Testis (tissue), 3 donors: ENCODE results near the gene LAMTOR3. TPM values are rescaled to one million over a fixed set of nuclear protein-coding genes. Genes with fewer than 3 reads are reported as not detected.

ENCODE experiments used
- DNase-seq: peaks from one replicate; pipeline ENCODE4 v3.0.0-alpha.2; 2019
- H3K27ac ChIP-seq, 2 donors: fragments of 200-600 bp; sonication (generic); one replicate each; pipeline ENCODE4 v1.5.1; 2019
- H3K27me3 ChIP-seq: fragments of 200-600 bp; sonication (generic); one replicate; pipeline ENCODE4 v1.5.1; 2019
- H3K36me3 ChIP-seq: fragments of 200-600 bp; sonication (generic); one replicate; pipeline ENCODE4 v1.5.1; 2017; ENCODE audit warnings: low read depth; ENCODE audit errors: missing control alignments
- H3K4me1 ChIP-seq: fragments of 200-600 bp; sonication (generic); one replicate; pipeline ENCODE4 v1.5.1; 2019
- H3K4me3 ChIP-seq, 2 donors: fragments of 200-600 bp; sonication (generic); one replicate each; pipeline ENCODE4 v1.5.1; 2017 to 2019
- H3K9me3 ChIP-seq: fragments of 200-600 bp; sonication (generic); one replicate; pipeline ENCODE4 v1.5.1; 2017
- CTCF ChIP-seq, 3 experiments: fragments of 450-650 bp in 2 of 3; fragments of 200-600 bp in 1 of 3; sonication (generic) in 1 of 3; IDR thresholded peaks; one replicate each; pipeline ENCODE4 v1.5.1; 2016 to 2019; ENCODE audit warnings: antibody characterized with exemption in 3 of 3, mild to moderate bottlenecking in 2 of 3, moderate library complexity in 1 of 3
- POLR2A ChIP-seq: fragments of 450-650 bp; IDR thresholded peaks from one replicate; pipeline ENCODE4 v1.6.1; 2017; ENCODE audit warnings: antibody characterized with exemption, mild to moderate bottlenecking, moderate library complexity
- WGBS, 2 donors: methylation state at CpG; one replicate each; pipeline ENCODE4 v1.1.5; 2018; 5-methylcytosine and 5-hydroxymethylcytosine counted together
- intact Hi-C: fragments of 100-400 bp; cut with DNase I; formaldehyde crosslinking; loops from one replicate; pipeline ENCODE4 v1.15.1; 2023; ENCODE audit warnings: low total_unique reads
- polyA plus RNA-seq: library from polyadenylated mRNA; stranded (reverse); fragments of 350-450 nt; fragmentation: Illumina TruSeq; extraction: RNeasy Lipid Tissue Mini Kit (QIAGEN cat#74804); gene quantifications from one replicate; pipeline ENCODE4 v1.2.3, GENCODE V29; 2014; ENCODE audit warnings: low read depth, low replicate concordance; ENCODE audit not compliant: insufficient read depth
- total RNA-seq, 2 donors: library from RNA; depleted of rRNA; stranded (reverse); fragments of >200 nt; gene quantifications; one replicate each; pipeline ENCODE4 v1.2.3, GENCODE V29; 2016

The LAMTOR3 gene
- total and polyA plus RNA-seq, 3 donors from 2014 or later = 42.0 to 51.7 (median 50.2) TPM

DNA sequence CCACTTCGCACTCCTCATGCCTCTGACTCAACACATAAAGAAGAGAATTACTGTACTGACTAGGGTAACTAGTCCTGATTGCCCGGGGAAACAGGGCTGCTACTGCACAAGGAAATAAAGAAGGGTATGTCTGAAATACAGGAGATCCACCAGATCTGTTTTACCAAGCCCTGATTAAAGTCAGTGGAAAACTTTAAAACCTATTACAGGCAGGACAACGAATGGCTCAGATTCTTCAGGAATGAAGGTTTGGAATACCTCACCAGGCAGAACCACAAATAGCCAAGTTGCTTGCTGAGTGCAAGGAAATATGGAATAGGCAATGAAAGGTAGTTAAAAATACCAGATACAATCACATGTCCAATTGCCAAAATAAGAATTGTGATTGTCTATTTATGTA is 17.3 kb downstream of the LAMTOR3 start:
- Histone ChIP-seq H3K4me3 (no peak overlapping the region), H3K27ac (no peak overlapping the region), H3K4me1 (no peaks in the 10 kb centered on the region), H3K9me3 (no peaks in the 10 kb centered on the region), H3K36me3 (no peaks in the 10 kb centered on the region), H3K27me3 (no peaks in the 10 kb centered on the region)
- intact Hi-C loops = no loop called here
- 84 to 89% methylated on average over 3 of the region's 3 CpGs for WGBS, 2 donors
- DNase-seq = no peak
- TF ChIP-seq CTCF (IDR thresholded peaks at IDR 0.05) (no peak), POLR2A (no peak)

DNA sequence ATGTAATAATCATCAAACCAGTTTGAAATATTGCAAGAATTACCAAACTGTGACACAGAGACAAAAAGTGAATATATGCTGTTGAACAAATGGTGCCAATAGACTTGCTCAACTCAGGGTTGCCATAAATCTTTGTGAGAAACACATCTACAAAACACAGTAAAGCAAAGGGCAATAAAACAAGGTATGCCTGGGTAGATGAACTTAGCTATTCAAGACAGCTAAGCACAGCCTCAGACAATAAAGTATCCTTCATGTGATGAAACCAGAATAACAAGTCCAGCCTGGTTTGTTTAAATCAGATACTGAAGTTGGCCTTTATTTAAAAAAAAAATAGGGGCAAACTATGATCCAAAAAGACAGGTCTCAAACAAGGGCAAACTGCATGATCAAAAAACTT is 19.2 kb downstream of the LAMTOR3 start:
- Histone ChIP-seq H3K27ac (no peak overlapping the region), H3K4me3 (no peak overlapping the region), H3K36me3 (no peaks in the 10 kb centered on the region), H3K9me3 (no peaks in the 10 kb centered on the region), H3K4me1 (no peaks in the 10 kb centered on the region), H3K27me3 (no peaks in the 10 kb centered on the region)
- DNase-seq = no peak
- TF ChIP-seq CTCF (IDR thresholded peaks at IDR 0.05) (no peak), POLR2A (no peak)
- intact Hi-C loops = no loop called here

GRCh38 chr4:99872570-99872969 is 21.7 kb downstream of the LAMTOR3 start:
- Histone ChIP-seq H3K4me1 (peaks cover 6% of the 10 kb centered on the region), H3K27me3 (no peaks in the 10 kb centered on the region), H3K4me3 (no peak overlapping the region), H3K9me3 (no peaks in the 10 kb centered on the region), H3K36me3 (no peaks in the 10 kb centered on the region), H3K27ac (no peak overlapping the region)
- no peak for TF ChIP-seq POLR2A
- TF ChIP-seq CTCF (IDR thresholded peaks at IDR 0.05) = no peak
- intact Hi-C loops = no loop called here
- no peak for DNase-seq

DNA sequence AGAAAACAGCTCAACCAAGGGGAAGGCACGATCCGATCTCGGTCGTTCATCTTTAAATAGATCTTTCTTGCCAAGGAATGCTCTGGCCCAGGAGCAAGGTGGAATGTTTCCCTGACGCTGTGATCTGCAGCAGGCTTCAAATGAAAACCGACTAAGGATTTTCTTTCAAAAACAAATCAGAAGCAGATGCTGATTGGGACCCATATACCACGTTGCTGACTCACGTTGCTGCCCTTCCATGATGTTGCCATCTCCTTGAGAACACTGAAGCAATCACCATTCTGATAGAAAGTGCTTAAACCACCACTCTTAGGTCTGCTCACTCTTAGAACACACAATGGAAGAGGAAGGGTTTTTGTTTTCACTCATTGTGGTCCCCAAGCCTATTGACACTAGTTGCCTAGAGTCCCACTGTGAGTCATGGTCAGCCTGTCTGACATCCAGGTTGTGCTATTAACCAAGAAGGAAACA is 26.1 kb downstream of the LAMTOR3 start:
- Histone ChIP-seq H3K36me3 (no peaks in the 10 kb centered on the region), H3K27me3 (no peaks in the 10 kb centered on the region), H3K4me1 (peaks cover 9% of the 10 kb centered on the region), H3K4me3 (no peak overlapping the region), H3K27ac (peak overlapping the region in 1 of 2 donors; percentile 57), H3K9me3 (no peaks in the 10 kb centered on the region)
- no peak for DNase-seq
- WGBS, 2 donors = 41 to 45% methylated on average over 8 of the region's 8 CpGs
- TF ChIP-seq POLR2A (no peak), CTCF (IDR thresholded peaks at IDR 0.05) (no peak)
- intact Hi-C loops = no loop called here

DNA sequence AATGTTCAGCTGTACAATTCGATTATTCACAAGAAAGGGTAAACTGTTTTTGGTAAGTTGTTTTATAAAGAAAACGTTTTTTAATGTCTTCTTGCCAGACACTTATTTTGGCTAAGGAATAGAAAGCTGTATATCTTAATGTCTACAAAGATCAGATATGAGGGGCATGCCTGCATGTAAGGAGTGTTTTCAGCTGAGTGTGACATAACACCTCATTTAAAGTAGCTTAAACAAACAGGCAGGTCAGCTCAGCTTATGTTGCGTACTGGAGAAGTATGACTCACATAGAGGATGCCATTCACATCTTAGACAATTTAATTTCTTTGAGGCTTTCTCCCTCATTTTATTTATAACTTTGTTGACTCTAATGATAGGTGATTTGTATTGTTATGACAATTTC is 30.4 kb downstream of the LAMTOR3 start:
- Histone ChIP-seq H3K27ac (no peak overlapping the region), H3K36me3 (no peaks in the 10 kb centered on the region), H3K4me1 (peaks cover 4% of the 10 kb centered on the region), H3K9me3 (no peaks in the 10 kb centered on the region), H3K4me3 (no peak overlapping the region), H3K27me3 (no peaks in the 10 kb centered on the region)
- intact Hi-C loops = no loop called here
- TF ChIP-seq POLR2A = no peak
- TF ChIP-seq CTCF (IDR thresholded peaks at IDR 0.05) = no peak
- DNase-seq = no peak
- 53 to 82% methylated on average over 3 of the region's 3 CpGs for WGBS, 2 donors
